GM18511 (cell line): ENCODE results near the gene HPCAL4.

Source experiments
- ATAC-seq: cut with Tn5 transposase; IDR thresholded peaks from one replicate; pipeline ENCODE4 v1.9.1; 2021; ENCODE audit warnings: mild to moderate bottlenecking, moderate library complexity; ENCODE audit not compliant: unreplicated experiment

Gene HPCAL4

GRCh38 chr1:39652554-39652953 is 38.7 kb downstream of the HPCAL4 start:
- ATAC-seq = no peak

GRCh38 chr1:39652105-39652504 is 39.1 kb downstream of the HPCAL4 start:
- ATAC-seq = no peak

- no peak for ATAC-seq
Measured at GRCh38 chr1:39650431-39650830, 40.8 kb downstream of the HPCAL4 start.

- ATAC-seq = no peak
Measured at GRCh38 chr1:39649636-39650185, 41.5 kb downstream of the HPCAL4 start.

- no peak for ATAC-seq
Measured at GRCh38 chr1:39648496-39648895, 42.7 kb downstream of the HPCAL4 start.

- ATAC-seq = no peak
Measured at GRCh38 chr1:39647247-39647646, 44.0 kb downstream of the HPCAL4 start.

- no peak for ATAC-seq
Measured at GRCh38 chr1:39646232-39647081, 44.8 kb downstream of the HPCAL4 start.

- ATAC-seq = no peak
Measured at GRCh38 chr1:39645411-39646043, 45.7 kb downstream of the HPCAL4 start.

- ATAC-seq = no peak
Measured at GRCh38 chr1:39643705-39644104, 47.5 kb downstream of the HPCAL4 start.

- no peak for ATAC-seq
Measured at GRCh38 chr1:39642796-39643195, 48.4 kb downstream of the HPCAL4 start.

- no peak for ATAC-seq
Measured at GRCh38 chr1:39640861-39641260, 50.4 kb downstream of the HPCAL4 start.

GRCh38 chr1:39639305-39640130 is 51.7 kb downstream of the HPCAL4 start, which contains the start of gene HEYL:
Gene HEYL (minus strand): TSS chr1:39639643. CDS start chr1:39639625, 18 bp downstream.
- no peak for ATAC-seq

GRCh38 chr1:39638965-39639304 is 52.3 kb downstream of the HPCAL4 start:
- no peak for ATAC-seq

- ATAC-seq = no peak
Measured at GRCh38 chr1:39637361-39637760, 53.9 kb downstream of the HPCAL4 start.

GRCh38 chr1:39635871-39636210 is 55.4 kb downstream of the HPCAL4 start:
- no peak for ATAC-seq

- ATAC-seq = no peak
Measured at GRCh38 chr1:39635205-39635870, 55.9 kb downstream of the HPCAL4 start.

- ATAC-seq = no peak
Measured at GRCh38 chr1:39633422-39633821, 57.8 kb downstream of the HPCAL4 start.

GRCh38 chr1:39632682-39633417 is 58.4 kb downstream of the HPCAL4 start:
- ATAC-seq = no peak

- ATAC-seq = no peak
Measured at GRCh38 chr1:39632323-39632681, 58.9 kb downstream of the HPCAL4 start.
